ENCODE results near the gene MAGI2. TPM values are rescaled to one million over a fixed set of nuclear protein-coding genes. Genes with fewer than 3 reads are reported as not detected.

The MAGI2 gene
- total and polyA plus RNA-seq, 4 donors: 3.7 to 25.5 (median 11.6) TPM

DNA sequence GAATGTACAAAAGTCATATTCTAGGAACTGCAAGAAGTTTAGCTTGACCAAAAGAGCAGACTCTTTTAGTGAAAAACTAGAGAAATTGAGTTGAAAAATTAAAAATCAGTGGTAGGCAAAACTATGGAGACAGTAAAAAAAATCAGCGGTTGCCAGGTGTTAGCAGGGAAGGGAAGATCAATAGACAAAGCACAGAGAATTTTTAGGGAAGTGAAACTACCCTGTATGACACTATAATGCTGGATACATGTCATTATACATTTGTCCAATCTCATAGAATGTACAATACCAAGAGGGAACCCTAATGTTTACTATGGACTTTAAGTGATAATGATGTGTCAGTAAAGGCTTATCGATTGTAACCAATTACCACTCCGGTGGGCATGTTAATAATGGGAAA, 761.9 kb downstream of the MAGI2 start:
- Histone ChIP-seq H3K9me3 (ENCODE audit: control insufficient read depth, low read length) (no peaks in the 10 kb centered on the region), H3K4me1 (ENCODE audit: control insufficient read depth in 1 of 2, insufficient read depth in 2 of 2, low read length in 2 of 2) (no peaks in the 10 kb centered on the region), H3K27ac (ENCODE audit: low read depth in 1 of 2, low read length in 2 of 2) (no peak overlapping the region), H3K4me3 (ENCODE audit: low read length in 2 of 2) (no peak overlapping the region), H3K36me3 (ENCODE audit: control insufficient read depth in 1 of 2, insufficient read depth in 2 of 2, low read length in 1 of 2) (no peaks in the 10 kb centered on the region), H3K27me3 (ENCODE audit: control insufficient read depth in 1 of 2, insufficient read depth in 2 of 2, low read length in 1 of 2) (no peaks in the 10 kb centered on the region)
- ATAC-seq (ENCODE audit: low FRiP score): no peak
- 90 to 96% methylated on average over 3 of the region's 3 CpGs for WGBS, 2 donors
- intact Hi-C loops (cut with DNase I): no loop called here
- DNase-seq: no peak

DNA sequence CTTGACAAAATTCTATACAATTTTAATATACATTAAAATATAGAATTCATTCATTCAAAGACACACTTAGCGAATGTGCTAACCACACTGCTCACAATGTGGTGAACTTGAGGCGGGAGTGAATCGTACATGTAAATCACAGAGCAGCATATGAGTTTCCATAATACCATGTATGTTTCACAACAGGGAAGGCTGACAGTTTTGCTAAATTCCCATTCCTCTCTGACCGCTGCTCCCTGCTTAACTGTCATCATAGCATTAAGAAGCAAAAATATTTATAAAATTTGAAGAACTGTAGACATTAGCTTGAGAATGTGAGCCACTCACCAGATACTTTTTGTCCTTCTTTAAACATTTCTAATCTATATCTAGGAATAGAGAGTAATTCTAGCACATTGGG, 763.3 kb downstream of the MAGI2 start:
- intact Hi-C loops (cut with DNase I): no loop called here
- H3K4me3 ChIP-seq (ENCODE audit: low read length in 2 of 2): no peak overlapping the region
- ATAC-seq (ENCODE audit: low FRiP score) (no peak), DNase-seq (no peak)
- H3K4me1 ChIP-seq (ENCODE audit: control insufficient read depth in 1 of 2, insufficient read depth in 2 of 2, low read length in 2 of 2): no peaks in the 10 kb centered on the region
- 94 to 96% methylated on average over 4 of the region's 4 CpGs for WGBS, 2 donors
- H3K36me3 ChIP-seq (ENCODE audit: control insufficient read depth in 1 of 2, insufficient read depth in 2 of 2, low read length in 1 of 2): no peaks in the 10 kb centered on the region
- no peak overlapping the region for H3K27ac ChIP-seq (ENCODE audit: low read depth in 1 of 2, low read length in 2 of 2)
- H3K9me3 ChIP-seq (ENCODE audit: control insufficient read depth, low read length): no peaks in the 10 kb centered on the region
- H3K27me3 ChIP-seq (ENCODE audit: control insufficient read depth in 1 of 2, insufficient read depth in 2 of 2, low read length in 1 of 2): no peaks in the 10 kb centered on the region

DNA sequence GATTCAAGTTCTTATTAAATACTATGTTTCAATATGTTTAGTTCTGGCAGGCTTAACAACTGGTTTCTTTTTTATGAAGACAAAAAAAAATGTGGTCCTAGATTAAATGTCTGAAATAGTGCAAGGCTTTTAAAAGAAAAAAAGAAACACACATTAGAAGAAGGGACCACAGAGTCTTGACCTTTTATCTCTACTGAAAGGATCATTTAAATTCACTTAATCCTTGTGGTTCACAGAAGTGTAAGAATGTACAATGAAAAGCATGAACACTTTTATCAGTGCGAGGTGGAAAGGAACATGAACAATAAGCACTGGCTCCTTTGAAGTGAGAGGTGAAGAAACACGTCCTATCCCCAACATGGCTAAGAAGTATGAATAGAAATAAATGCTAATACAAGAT, 765.1 kb downstream of the MAGI2 start:
- Histone ChIP-seq H3K9me3 (ENCODE audit: control insufficient read depth, low read length) (no peaks in the 10 kb centered on the region), H3K4me1 (ENCODE audit: control insufficient read depth in 1 of 2, insufficient read depth in 2 of 2, low read length in 2 of 2) (no peaks in the 10 kb centered on the region), H3K36me3 (ENCODE audit: control insufficient read depth in 1 of 2, insufficient read depth in 2 of 2, low read length in 1 of 2) (no peaks in the 10 kb centered on the region), H3K27ac (ENCODE audit: low read depth in 1 of 2, low read length in 2 of 2) (no peak overlapping the region), H3K27me3 (ENCODE audit: control insufficient read depth in 1 of 2, insufficient read depth in 2 of 2, low read length in 1 of 2) (no peaks in the 10 kb centered on the region), H3K4me3 (ENCODE audit: low read length in 2 of 2) (no peak overlapping the region)
- intact Hi-C loops (cut with DNase I): no loop called here
- ATAC-seq (ENCODE audit: low FRiP score) (no peak), DNase-seq (no peak)
- WGBS, 2 donors: 92 to 96% methylated on average over 2 of the region's 2 CpGs

DNA sequence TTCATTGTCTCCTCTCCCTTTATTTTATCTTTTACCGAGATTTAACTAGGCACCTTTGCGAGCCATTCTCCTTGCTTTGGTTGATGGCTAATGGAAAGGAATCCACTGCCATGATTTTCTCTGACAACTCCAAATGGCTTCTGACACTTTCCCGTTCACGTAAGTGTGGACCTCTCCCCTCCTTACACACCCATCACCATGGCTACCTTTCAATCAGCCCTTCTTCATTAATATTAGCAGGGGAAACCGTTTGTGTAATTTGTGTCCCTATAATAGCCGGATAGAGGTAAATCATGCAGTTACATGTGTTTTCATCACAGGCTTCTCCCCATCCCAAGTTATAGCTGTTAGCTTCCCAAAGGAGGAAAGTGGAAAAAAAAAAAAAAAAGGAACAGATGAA, 767.3 kb downstream of the MAGI2 start:
- Histone ChIP-seq H3K9me3 (ENCODE audit: control insufficient read depth, low read length) (no peaks in the 10 kb centered on the region), H3K27me3 (ENCODE audit: control insufficient read depth in 1 of 2, insufficient read depth in 2 of 2, low read length in 1 of 2) (no peaks in the 10 kb centered on the region), H3K4me3 (ENCODE audit: low read length in 2 of 2) (no peak overlapping the region), H3K36me3 (ENCODE audit: control insufficient read depth in 1 of 2, insufficient read depth in 2 of 2, low read length in 1 of 2) (no peaks in the 10 kb centered on the region), H3K27ac (ENCODE audit: low read depth in 1 of 2, low read length in 2 of 2) (no peak overlapping the region), H3K4me1 (ENCODE audit: control insufficient read depth in 1 of 2, insufficient read depth in 2 of 2, low read length in 2 of 2) (no peaks in the 10 kb centered on the region)
- 76 to 77% methylated on average over 6 of the region's 6 CpGs for WGBS, 2 donors
- no peak for DNase-seq
- intact Hi-C loops (cut with DNase I): no loop called here
- ATAC-seq (ENCODE audit: low FRiP score): no peak

DNA sequence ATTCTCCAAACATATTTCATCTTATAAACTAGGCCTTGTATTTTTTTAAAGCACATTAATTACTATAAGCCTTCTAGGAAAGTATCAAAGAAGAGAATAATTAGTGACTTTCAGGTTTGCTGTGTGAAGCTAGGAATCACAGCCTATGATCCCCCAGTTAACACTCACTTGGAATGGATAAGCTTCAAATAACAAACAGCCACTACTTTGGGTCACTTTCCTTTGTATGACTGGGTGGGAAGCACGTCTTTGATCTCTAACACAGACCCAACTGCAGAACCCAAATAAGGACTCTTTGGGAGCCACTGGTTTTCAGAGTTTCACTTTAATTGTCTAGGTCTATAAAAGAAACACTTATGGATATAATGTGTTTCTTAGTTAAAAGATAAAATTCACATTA, 769.3 kb downstream of the MAGI2 start:
- Histone ChIP-seq H3K4me3 (ENCODE audit: low read length in 2 of 2) (no peak overlapping the region), H3K36me3 (ENCODE audit: control insufficient read depth in 1 of 2, insufficient read depth in 2 of 2, low read length in 1 of 2) (no peaks in the 10 kb centered on the region), H3K4me1 (ENCODE audit: control insufficient read depth in 1 of 2, insufficient read depth in 2 of 2, low read length in 2 of 2) (no peaks in the 10 kb centered on the region), H3K9me3 (ENCODE audit: control insufficient read depth, low read length) (no peaks in the 10 kb centered on the region), H3K27ac (ENCODE audit: low read depth in 1 of 2, low read length in 2 of 2) (no peak overlapping the region), H3K27me3 (ENCODE audit: control insufficient read depth in 1 of 2, insufficient read depth in 2 of 2, low read length in 1 of 2) (no peaks in the 10 kb centered on the region)
- DNase-seq (no peak), ATAC-seq (ENCODE audit: low FRiP score) (no peak)
- WGBS, 2 donors: 89 to 97% methylated on average over 1 of the region's 1 CpG
- intact Hi-C loops (cut with DNase I): no loop called here

DNA sequence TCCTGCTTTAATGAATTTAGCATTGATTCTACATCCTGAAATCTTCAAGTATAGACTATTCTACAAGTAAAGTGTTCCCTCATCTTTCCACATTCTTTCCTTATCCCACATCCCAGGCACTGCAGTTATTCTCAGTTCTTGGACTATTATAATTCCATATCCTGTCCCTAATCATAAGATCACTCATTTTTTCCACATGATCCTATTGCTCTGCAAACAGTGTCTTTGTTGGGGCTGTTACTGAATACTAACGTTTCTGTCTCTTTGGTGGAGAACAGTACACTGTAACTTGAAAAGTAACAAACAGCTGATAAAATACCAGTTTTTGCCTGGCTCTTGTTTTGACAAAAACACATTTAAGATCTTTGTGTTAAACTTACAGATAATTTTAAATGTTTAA, 769.9 kb downstream of the MAGI2 start:
- Histone ChIP-seq H3K4me3 (ENCODE audit: low read length in 2 of 2) (no peak overlapping the region), H3K27me3 (ENCODE audit: control insufficient read depth in 1 of 2, insufficient read depth in 2 of 2, low read length in 1 of 2) (no peaks in the 10 kb centered on the region), H3K9me3 (ENCODE audit: control insufficient read depth, low read length) (no peaks in the 10 kb centered on the region), H3K27ac (ENCODE audit: low read depth in 1 of 2, low read length in 2 of 2) (no peak overlapping the region), H3K36me3 (ENCODE audit: control insufficient read depth in 1 of 2, insufficient read depth in 2 of 2, low read length in 1 of 2) (no peaks in the 10 kb centered on the region), H3K4me1 (ENCODE audit: control insufficient read depth in 1 of 2, insufficient read depth in 2 of 2, low read length in 2 of 2) (no peaks in the 10 kb centered on the region)
- intact Hi-C loops (cut with DNase I): no loop called here
- DNase-seq (no peak), ATAC-seq (ENCODE audit: low FRiP score) (no peak)
- WGBS, 2 donors: 4 to 18% methylated on average over 1 of the region's 1 CpG

DNA sequence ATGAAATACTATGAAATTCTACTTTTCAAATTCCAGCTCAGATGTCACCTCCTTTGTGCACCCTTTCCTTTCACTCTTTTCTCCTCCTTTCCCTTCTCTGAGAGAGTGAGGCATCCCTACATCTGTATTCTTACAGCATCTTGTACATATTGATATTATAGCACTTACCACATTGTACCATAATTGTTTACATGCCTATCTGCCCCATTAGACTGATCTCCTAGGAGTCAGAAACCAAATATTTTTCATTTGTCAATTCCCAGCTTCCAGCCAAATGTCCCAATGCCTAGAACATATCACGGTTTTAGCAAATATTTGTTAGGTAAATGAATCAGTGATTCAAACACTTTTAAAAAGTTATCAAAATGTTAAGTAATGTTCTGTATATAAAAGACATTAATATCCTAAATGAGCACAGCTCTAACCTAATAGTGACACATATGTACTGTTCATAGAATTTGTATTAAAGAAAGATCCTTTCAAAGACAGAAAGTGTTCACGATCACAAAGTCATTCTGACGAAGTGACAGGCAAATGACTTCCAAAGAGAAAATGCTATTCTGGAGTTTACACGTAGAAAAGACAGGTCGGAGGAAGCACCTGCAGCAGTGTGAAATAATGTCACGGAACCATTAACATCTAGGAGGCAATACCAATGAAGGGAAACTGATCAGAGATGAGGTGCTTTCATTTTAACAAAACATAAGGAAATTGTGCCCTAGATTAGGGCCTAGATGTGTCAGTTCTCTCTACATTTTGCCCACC, 774.2 kb downstream of the MAGI2 start:
- 92 to 93% methylated on average over 6 of the region's 6 CpGs for WGBS, 2 donors
- Histone ChIP-seq H3K27me3 (ENCODE audit: control insufficient read depth in 1 of 2, insufficient read depth in 2 of 2, low read length in 1 of 2) (no peaks in the 10 kb centered on the region), H3K36me3 (ENCODE audit: control insufficient read depth in 1 of 2, insufficient read depth in 2 of 2, low read length in 1 of 2) (no peaks in the 10 kb centered on the region), H3K4me3 (ENCODE audit: low read length in 2 of 2) (no peak overlapping the region), H3K27ac (ENCODE audit: low read depth in 1 of 2, low read length in 2 of 2) (no peak overlapping the region), H3K4me1 (ENCODE audit: control insufficient read depth in 1 of 2, insufficient read depth in 2 of 2, low read length in 2 of 2) (no peaks in the 10 kb centered on the region), H3K9me3 (ENCODE audit: control insufficient read depth, low read length) (no peaks in the 10 kb centered on the region)
- ATAC-seq (ENCODE audit: low FRiP score): no peak
- intact Hi-C loops (cut with DNase I): no loop called here
- no peak for DNase-seq

DNA sequence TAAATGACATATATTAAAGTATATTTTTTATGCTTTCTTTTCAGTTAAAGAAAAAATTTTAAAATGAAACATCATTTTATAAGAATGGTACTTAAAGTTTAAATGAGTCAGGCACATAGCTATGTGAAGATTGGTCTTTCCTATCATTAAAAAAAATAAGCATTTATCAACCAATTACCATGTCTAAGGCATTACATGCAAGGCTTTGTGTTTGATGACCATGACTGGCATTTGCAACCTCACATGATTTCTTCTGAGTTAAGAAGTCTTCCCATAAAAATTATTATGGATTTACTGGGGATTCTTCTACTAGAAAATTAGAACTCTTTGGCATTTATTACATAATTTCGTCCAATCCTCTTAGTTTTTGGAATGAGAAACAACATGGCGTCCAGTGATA, 776.1 kb downstream of the MAGI2 start:
- no peak for ATAC-seq (ENCODE audit: low FRiP score)
- Histone ChIP-seq H3K4me3 (ENCODE audit: low read length in 2 of 2) (no peak overlapping the region), H3K27ac (ENCODE audit: low read depth in 1 of 2, low read length in 2 of 2) (no peak overlapping the region), H3K27me3 (ENCODE audit: control insufficient read depth in 1 of 2, insufficient read depth in 2 of 2, low read length in 1 of 2) (no peaks in the 10 kb centered on the region), H3K4me1 (ENCODE audit: control insufficient read depth in 1 of 2, insufficient read depth in 2 of 2, low read length in 2 of 2) (no peaks in the 10 kb centered on the region), H3K9me3 (ENCODE audit: control insufficient read depth, low read length) (no peaks in the 10 kb centered on the region), H3K36me3 (ENCODE audit: control insufficient read depth in 1 of 2, insufficient read depth in 2 of 2, low read length in 1 of 2) (no peaks in the 10 kb centered on the region)
- intact Hi-C loops (cut with DNase I): no loop called here
- DNase-seq: no peak
- WGBS, 2 donors: 88 to 96% methylated on average over 2 of the region's 2 CpGs

DNA sequence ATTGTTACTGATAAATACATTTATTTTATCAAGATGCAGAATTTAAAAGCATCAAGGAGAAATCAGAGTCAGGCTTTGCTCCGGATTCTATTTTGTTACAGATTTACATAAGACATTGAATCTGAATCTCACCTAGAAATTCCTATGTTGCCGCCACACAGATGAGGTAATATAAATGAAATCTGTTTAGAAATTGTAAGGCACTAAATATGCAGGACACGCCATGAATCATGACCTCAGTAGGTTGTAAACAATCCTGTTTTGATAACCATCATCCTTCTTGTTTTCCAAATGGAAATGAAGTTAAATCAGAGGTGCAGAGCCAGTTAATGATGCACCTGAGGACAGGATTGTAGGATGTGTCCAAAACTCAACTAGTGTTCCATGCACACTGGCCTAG, 778.0 kb downstream of the MAGI2 start:
- Histone ChIP-seq H3K36me3 (ENCODE audit: control insufficient read depth in 1 of 2, insufficient read depth in 2 of 2, low read length in 1 of 2) (no peaks in the 10 kb centered on the region), H3K9me3 (ENCODE audit: control insufficient read depth, low read length) (no peaks in the 10 kb centered on the region), H3K4me3 (ENCODE audit: low read length in 2 of 2) (no peak overlapping the region), H3K4me1 (ENCODE audit: control insufficient read depth in 1 of 2, insufficient read depth in 2 of 2, low read length in 2 of 2) (no peaks in the 10 kb centered on the region), H3K27me3 (ENCODE audit: control insufficient read depth in 1 of 2, insufficient read depth in 2 of 2, low read length in 1 of 2) (no peaks in the 10 kb centered on the region), H3K27ac (ENCODE audit: low read depth in 1 of 2, low read length in 2 of 2) (no peak overlapping the region)
- DNase-seq (no peak), ATAC-seq (ENCODE audit: low FRiP score) (no peak)
- intact Hi-C loops (cut with DNase I): no loop called here
- 95 to 99% methylated on average over 3 of the region's 3 CpGs for WGBS, 2 donors
